Measurements from ENCODE around the gene LMF1. TPM values are rescaled to one million over a fixed set of nuclear protein-coding genes. Genes with fewer than 3 reads are reported as not detected.

LMF1 gene
- total and polyA plus RNA-seq, 2 of the 8 experiments (the other 6 are each of a cell fraction or from before 2014, with no cell fraction given): 3.5 to 9.1 TPM

DNA sequence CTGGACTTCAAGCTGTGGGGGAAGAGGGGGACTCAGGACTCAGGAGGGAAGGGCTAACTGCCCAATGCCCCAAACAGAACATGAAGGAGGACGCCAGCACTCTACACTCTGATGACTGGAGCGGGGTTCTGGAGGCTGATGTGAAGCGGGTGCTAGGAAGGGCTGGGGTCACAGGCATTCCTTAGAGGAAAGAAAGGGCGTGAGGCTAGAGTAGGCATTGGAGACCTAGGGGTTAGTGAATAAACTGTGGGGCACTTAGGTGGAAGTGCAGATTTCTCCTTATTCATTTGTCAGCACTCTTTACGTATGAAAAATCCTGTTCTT is 760 bp upstream of the LMF1 start (continued):
- TF ChIP-seq KDM1A (IDR thresholded peaks at IDR 0.05; ENCODE audit: borderline replicate concordance, low read length): no peak
- TF ChIP-seq ATF2 (IDR thresholded peaks at IDR 0.05; ENCODE audit: low read length): no peak

Measured in H1 (cell line).